Effector CD8-positive, alpha-beta T cell (primary cell): ENCODE results near the gene STIMATE.

Source experiments
- DNase-seq: peaks from one replicate; lab custom pipeline; 2025; lab: John Stamatoyannopoulos, UW
- total RNA-seq, 4 experiments: gene quantifications; one replicate each; lab custom pipeline; 2026; lab: John Stamatoyannopoulos, UW

Gene STIMATE
- 2.2 to 3.3 (median 2.9) reads per million in 4 experiments for total RNA-seq

- DNase-seq = peak; percentile 70
Observed at GRCh38 chr3:52897130-52898122, at the start of gene STIMATE. TSS of gene STIMATE (minus strand) at chr3:52897548. CDS start at chr3:52897450, 98 bp downstream.

- DNase-seq = no peak
Observed at GRCh38 chr3:52939600-52939999, 42.3 kb upstream of the STIMATE start.

GRCh38 chr3:52934630-52935530 is 37.5 kb upstream of the STIMATE start:
- DNase-seq = peak; percentile 7

- no peak for DNase-seq
Observed at GRCh38 chr3:52931889-52932288, 34.5 kb upstream of the STIMATE start.

- no peak for DNase-seq
Observed at GRCh38 chr3:52931328-52931727, 34.0 kb upstream of the STIMATE start.

- no peak for DNase-seq
Observed at GRCh38 chr3:52930748-52931147, 33.4 kb upstream of the STIMATE start.

GRCh38 chr3:52926554-52926953 is 29.2 kb upstream of the STIMATE start:
- no peak for DNase-seq

- no peak for DNase-seq
Observed at GRCh38 chr3:52925405-52926313, 28.3 kb upstream of the STIMATE start.

- no peak for DNase-seq
Observed at GRCh38 chr3:52923963-52924362, 26.6 kb upstream of the STIMATE start.

GRCh38 chr3:52920841-52921240 is 23.5 kb upstream of the STIMATE start:
- DNase-seq = no peak

- DNase-seq = no peak
Observed at GRCh38 chr3:52917044-52917443, 19.7 kb upstream of the STIMATE start.

- no peak for DNase-seq
Observed at GRCh38 chr3:52915294-52915693, 17.9 kb upstream of the STIMATE start.

- no peak for DNase-seq
Observed at GRCh38 chr3:52912885-52913731, 15.8 kb upstream of the STIMATE start.

- DNase-seq = no peak
Observed at GRCh38 chr3:52910823-52911222, 13.5 kb upstream of the STIMATE start.

- DNase-seq = no peak
Observed at GRCh38 chr3:52907497-52907896, 10.1 kb upstream of the STIMATE start.

- no peak for DNase-seq
Observed at GRCh38 chr3:52904552-52904951, 7.2 kb upstream of the STIMATE start.

- DNase-seq = no peak
Observed at GRCh38 chr3:52904000-52904399, 6.7 kb upstream of the STIMATE start.

- DNase-seq = no peak
Observed at GRCh38 chr3:52896613-52897012, 735 bp downstream of the STIMATE start.

GRCh38 chr3:52896151-52896550 is 1.2 kb downstream of the STIMATE start:
- no peak for DNase-seq

- DNase-seq = no peak
Observed at GRCh38 chr3:52895418-52895817, 1.9 kb downstream of the STIMATE start.
